SU-DHL-6 (cell line): ENCODE results near the gene SOX15.

Experiments
- CTCF ChIP-seq: fragments of 200-600 bp; sonication (generic); IDR thresholded peaks from one replicate; pipeline ENCODE4 v1.5.1; 2017; ENCODE audit warnings: antibody characterized with exemption, mild to moderate bottlenecking, low read length, moderate library complexity; ENCODE audit not compliant: insufficient read depth, poor library complexity, severe bottlenecking
- EZH2phosphoT487 ChIP-seq: fragments of 200-600 bp; sonication (generic), shearing (Covaris generic); conservative IDR thresholded peaks from 2 replicates; pipeline ENCODE4 v1.6.1; 2018; ENCODE audit warnings: mild to moderate bottlenecking, antibody characterized with exemption, low read length, moderate library complexity, mixed read lengths

GRCh38 chr17:7541074-7541621 lies 48.7 kb downstream of the SOX15 start:
- TF ChIP-seq CTCF (no peak), EZH2phosphoT487 (no peak)
